Hepatocyte (in vitro differentiated cells): ENCODE measurements around the gene HEATR5A.

ENCODE experiments used
- CTCF ChIP-seq: fragments of 200-600 bp; sonication (generic); IDR thresholded peaks from 2 replicates; pipeline ENCODE4 v1.5.1; 2016; ENCODE audit warnings: antibody characterized with exemption, mild to moderate bottlenecking; ENCODE audit not compliant: poor library complexity
- EZH2 ChIP-seq: fragments of 200-600 bp; sonication (generic); IDR thresholded peaks from 2 replicates; pipeline ENCODE4 v1.6.1; 2016; ENCODE audit warnings: antibody characterized with exemption, mild to moderate bottlenecking, borderline replicate concordance
- EZH2phosphoT487 ChIP-seq: fragments of 200-600 bp; sonication (generic); IDR thresholded peaks from one replicate; pipeline ENCODE4 v1.6.1; 2018; ENCODE audit warnings: antibody characterized with exemption, mild to moderate bottlenecking, low read depth, moderate library complexity; ENCODE audit not compliant: unreplicated experiment, severe bottlenecking

- TF ChIP-seq CTCF, result no peak
- TF ChIP-seq EZH2, result no peak
- TF ChIP-seq EZH2phosphoT487, result no peak
Observed at GRCh38 chr14:31297701-31298344, 122.5 kb downstream of the HEATR5A start.
